ENCODE results near the gene TRERF1.
"Not testable (repeated sequence)": the region's sequence is repeated elsewhere in the genome, so short reads cannot be mapped to it uniquely, and the experiment has no call there.

TRERF1 gene

GRCh38 chr6:42450477-42451332 lies 1.0 kb downstream of the TRERF1 start:
- DNase-seq (ENCODE audit: low spot score) = no peak
- FAIRE-seq = no peak

- DNase-seq (ENCODE audit: low spot score) = no peak
- no peak for FAIRE-seq
Observed at GRCh38 chr6:42449917-42450476, 1.7 kb downstream of the TRERF1 start.

- FAIRE-seq = no peak
Observed at GRCh38 chr6:42448927-42449659, 2.6 kb downstream of the TRERF1 start.

GRCh38 chr6:42448391-42448790 lies 3.3 kb downstream of the TRERF1 start:
- DNase-seq (ENCODE audit: low spot score) = no peak
- FAIRE-seq = no peak

More at GRCh38 chr6:42448927-42449659, 2.6 kb downstream of the TRERF1 start:
- no peak for DNase-seq (ENCODE audit: low spot score)

GRCh38 chr6:42446996-42447395 lies 4.7 kb downstream of the TRERF1 start:
- FAIRE-seq (no peak), DNase-seq (ENCODE audit: low spot score) (no peak)

GRCh38 chr6:42446370-42446769 lies 5.4 kb downstream of the TRERF1 start:
- FAIRE-seq = no peak

GRCh38 chr6:42445955-42446354 lies 5.8 kb downstream of the TRERF1 start:
- FAIRE-seq; DNase-seq (ENCODE audit: low spot score): not testable (repeated sequence)

More at GRCh38 chr6:42446370-42446769, 5.4 kb downstream of the TRERF1 start:
- no peak for DNase-seq (ENCODE audit: low spot score)

GRCh38 chr6:42443312-42444060 lies 8.2 kb downstream of the TRERF1 start:
- FAIRE-seq (no peak), DNase-seq (ENCODE audit: low spot score) (no peak)

GRCh38 chr6:42441697-42442081 lies 10.0 kb downstream of the TRERF1 start:
- DNase-seq (ENCODE audit: low spot score) (no peak), FAIRE-seq (no peak)

- DNase-seq (ENCODE audit: low spot score) = no peak
- FAIRE-seq = no peak
Observed at GRCh38 chr6:42440778-42441696, 10.7 kb downstream of the TRERF1 start.

GRCh38 chr6:42440027-42440426 lies 11.7 kb downstream of the TRERF1 start:
- DNase-seq (ENCODE audit: low spot score) (no peak), FAIRE-seq (no peak)

GRCh38 chr6:42436825-42437224 lies 14.9 kb downstream of the TRERF1 start:
- FAIRE-seq = no peak
- DNase-seq (ENCODE audit: low spot score) = no peak

GRCh38 chr6:42434237-42434636 lies 17.5 kb downstream of the TRERF1 start:
- FAIRE-seq = no peak
- no peak for DNase-seq (ENCODE audit: low spot score)

- no peak for DNase-seq (ENCODE audit: low spot score)
- FAIRE-seq = no peak
Observed at GRCh38 chr6:42433409-42433808, 18.3 kb downstream of the TRERF1 start.

- FAIRE-seq (no peak), DNase-seq (ENCODE audit: low spot score) (no peak)
Observed at GRCh38 chr6:42431877-42432276, 19.8 kb downstream of the TRERF1 start.

- FAIRE-seq (no peak), DNase-seq (ENCODE audit: low spot score) (no peak)
Observed at GRCh38 chr6:42431356-42431755, 20.4 kb downstream of the TRERF1 start.

GRCh38 chr6:42429836-42430235 lies 21.9 kb downstream of the TRERF1 start:
- FAIRE-seq = no peak
- no peak for DNase-seq (ENCODE audit: low spot score)

GRCh38 chr6:42429042-42429585 lies 22.6 kb downstream of the TRERF1 start:
- FAIRE-seq (no peak), DNase-seq (ENCODE audit: low spot score) (no peak)

- FAIRE-seq (no peak), DNase-seq (ENCODE audit: low spot score) (no peak)
Observed at GRCh38 chr6:42428326-42429041, 23.2 kb downstream of the TRERF1 start.
